GM12873 (cell line): ENCODE measurements around the gene ZNF189.

Experiments used
- CTCF ChIP-seq: IDR thresholded peaks from 2 replicates; pipeline ENCODE4 v1.5.1; 2012; ENCODE audit warnings: low read depth, mild to moderate bottlenecking, moderate library complexity, low read length, control low read depth; ENCODE audit not compliant: insufficient read depth; ENCODE audit errors: missing control alignments

ZNF189 gene

GRCh38 chr9:101398068-101398929, at the start of gene ZNF189, which contains the start of gene MRPL50:
ZNF189 (plus strand) TSS chr9:101398851; CDS start chr9:101399157, 306 bp downstream.
MRPL50 (minus strand) TSS chr9:101398618; CDS start chr9:101398592, 26 bp downstream.
- no peak for TF ChIP-seq CTCF

DNA sequence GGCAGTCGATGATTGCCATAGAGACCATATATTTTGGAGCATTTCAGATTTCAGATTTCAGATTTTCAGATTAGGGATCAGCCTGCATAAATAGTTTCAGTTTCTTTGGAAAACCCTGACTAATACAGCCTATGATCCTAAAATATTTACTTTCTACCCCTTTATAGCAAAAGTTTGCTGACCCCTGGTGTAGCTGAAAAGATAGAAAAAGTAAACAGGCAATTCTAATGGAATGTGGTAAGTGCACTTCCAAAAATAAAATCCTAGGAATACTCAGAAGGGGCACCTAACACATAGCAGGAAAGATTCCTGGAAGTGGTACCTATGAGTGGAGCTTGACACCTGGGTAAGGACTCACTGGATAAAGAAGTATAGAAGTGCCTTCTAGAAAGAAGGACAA, 48.4 kb upstream of the ZNF189 start:
- no peak for TF ChIP-seq CTCF

- TF ChIP-seq CTCF: no peak
Measured at GRCh38 chr9:101352892-101353463, 45.7 kb upstream of the ZNF189 start.

DNA sequence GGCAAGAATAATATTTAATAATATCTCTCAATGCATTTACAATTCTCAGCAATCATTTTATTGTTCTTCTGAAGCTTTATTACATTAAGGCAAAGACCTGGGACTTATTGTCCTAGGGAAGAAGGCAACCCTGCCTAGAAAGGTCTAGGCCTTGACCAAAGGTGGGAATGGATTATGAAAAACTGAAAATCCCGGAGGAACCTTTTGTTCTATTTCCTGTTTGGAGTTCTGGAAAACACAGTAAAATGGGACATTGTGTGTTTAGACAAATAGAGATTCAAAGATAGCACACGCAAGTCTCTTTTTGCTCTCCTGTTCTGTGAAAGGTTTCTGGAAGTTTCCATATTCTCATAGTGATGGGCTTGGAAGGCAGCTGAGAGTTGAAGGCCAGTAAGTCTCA, 45.0 kb upstream of the ZNF189 start:
- TF ChIP-seq CTCF: no peak

- TF ChIP-seq CTCF: no peak
Measured at GRCh38 chr9:101354143-101354764, 44.4 kb upstream of the ZNF189 start.

DNA sequence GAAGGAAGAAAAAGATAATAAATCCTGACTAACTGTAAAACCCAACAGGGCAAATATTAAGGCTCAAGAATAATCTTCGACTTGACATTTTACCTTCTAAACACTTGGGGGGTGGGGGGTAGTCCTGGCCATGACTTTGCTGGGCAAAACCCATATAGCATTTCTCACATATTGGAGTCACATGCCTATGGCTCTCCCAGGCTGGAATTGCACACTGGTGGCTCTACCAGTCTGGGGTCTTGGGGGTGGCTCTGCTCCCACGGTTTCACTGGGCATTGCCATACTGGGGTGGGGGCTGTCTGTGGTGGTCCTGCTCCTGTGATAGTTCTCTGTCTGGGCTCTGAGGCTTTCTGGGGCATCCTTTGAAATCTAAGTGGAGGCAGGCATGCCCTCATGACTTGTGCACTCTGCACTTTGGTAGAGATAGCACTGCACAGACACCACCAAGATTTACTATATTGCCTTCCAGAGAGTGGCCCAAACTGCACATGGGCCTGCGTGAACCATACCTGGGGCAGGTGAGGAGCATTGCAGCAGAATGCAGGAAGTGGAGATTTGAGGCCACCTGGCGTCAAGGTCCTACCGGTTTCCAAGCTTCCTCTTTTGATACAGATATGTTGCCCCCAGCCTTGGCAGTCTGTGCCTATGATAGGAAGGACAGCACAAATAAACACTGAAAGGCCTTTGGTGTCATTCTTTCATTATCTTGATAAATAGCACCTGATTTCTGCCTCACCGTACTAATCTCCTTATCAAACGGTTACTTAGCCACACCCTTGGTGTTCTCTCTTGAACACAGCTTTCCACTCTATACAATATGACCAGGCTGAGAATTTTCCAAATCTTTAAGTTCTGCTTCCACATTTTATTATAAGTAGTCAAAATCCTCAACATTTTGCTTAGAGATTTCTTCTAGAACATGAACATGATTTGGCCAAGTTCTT, 43.6 kb upstream of the ZNF189 start:
- TF ChIP-seq CTCF: no peak
